Peyer's patch (tissue), 4 donors: ENCODE measurements around the gene THRB. TPM values are rescaled to one million over a fixed set of nuclear protein-coding genes. Genes with fewer than 3 reads are reported as not detected.

ENCODE experiments used
- DNase-seq, 3 donors: peaks; one replicate each; pipeline ENCODE4 v3.0.0-alpha.2; 2017 to 2019
- H3K27ac ChIP-seq, 4 donors: fragments of 200-600 bp; sonication (generic); one replicate each; pipeline ENCODE4 v1.5.1; 2016 to 2019
- H3K27me3 ChIP-seq, 2 donors: fragments of 200-600 bp; sonication (generic); one replicate each; pipeline ENCODE4 v1.5.1; 2019
- H3K36me3 ChIP-seq, 3 donors: fragments of 200-600 bp; sonication (generic); one replicate each; pipeline ENCODE4 v1.5.1; 2016 to 2019
- H3K4me1 ChIP-seq, 4 donors: fragments of 200-600 bp; sonication (generic); one replicate each; pipeline ENCODE4 v1.5.1; 2016 to 2019
- H3K4me3 ChIP-seq, 4 donors: fragments of 200-600 bp; sonication (generic); 1 replicate in 3 of 4; 2 replicates in 1 of 4; pipeline ENCODE4 v1.5.1; 2016 to 2019; ENCODE audit warnings: mild to moderate bottlenecking in 1 of 4
- H3K9me3 ChIP-seq, 4 donors: fragments of 200-600 bp; sonication (generic); one replicate each; pipeline ENCODE4 v1.5.1; 2016 to 2019; ENCODE audit warnings: mild to moderate bottlenecking in 1 of 4
- POLR2A ChIP-seq, 2 donors: fragments of 450-650 bp; IDR thresholded peaks; one replicate each; pipeline ENCODE4 v1.5.1; 2017; ENCODE audit warnings: antibody characterized with exemption in 2 of 2, mild to moderate bottlenecking in 2 of 2, moderate library complexity in 2 of 2
- total RNA-seq, 4 donors: library from RNA; depleted of rRNA; stranded (reverse); fragments of >200 nt; gene quantifications; one replicate each; pipeline ENCODE4 v1.1.0, GENCODE V29; 2016
- TF ChIP-seq, protein P1 (sequence below), 6 experiments: fragments of 450-650 bp in 4 of 6; fragments of 200-600 bp in 2 of 6; sonication (generic) in 1 of 6; IDR thresholded peaks; one replicate each; pipeline ENCODE4 v1.5.1; 2017 to 2019; ENCODE audit warnings: antibody characterized with exemption in 6 of 6, mild to moderate bottlenecking in 3 of 6, moderate library complexity in 1 of 6

Gene THRB
- total RNA-seq, 4 donors from 2014 or later: 2.6 to 13.2 (median 8.4) TPM

DNA sequence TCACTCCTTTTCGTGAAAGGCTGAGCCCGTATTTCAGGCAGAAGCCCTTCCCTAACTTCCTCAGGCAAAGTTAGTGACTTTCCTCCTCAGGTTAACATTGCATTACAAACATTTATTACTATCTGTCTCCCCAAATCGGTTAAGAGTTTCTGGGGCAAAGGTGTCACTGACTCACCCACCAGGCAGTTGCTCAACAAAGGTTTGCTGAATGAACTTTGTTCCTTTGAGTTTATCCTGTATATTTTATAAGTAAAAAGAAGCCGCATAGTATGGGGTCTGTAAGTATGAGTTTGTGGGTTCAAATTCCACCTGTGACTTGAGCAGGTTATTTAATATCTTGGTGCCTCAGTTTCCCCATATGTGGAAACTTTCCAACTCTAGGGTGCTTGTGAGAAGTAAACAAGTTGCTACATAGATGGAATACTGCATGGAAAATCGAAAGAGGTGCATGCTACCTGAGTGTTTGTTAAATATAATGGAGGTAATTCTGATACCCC is 177.7 kb downstream of the THRB start:
- DNase-seq: peak in 1 of 3 donors; percentile 79
- TF ChIP-seq POLR2A (IDR thresholded peaks at IDR 0.05): no peak
- TF ChIP-seq, protein P1, sequence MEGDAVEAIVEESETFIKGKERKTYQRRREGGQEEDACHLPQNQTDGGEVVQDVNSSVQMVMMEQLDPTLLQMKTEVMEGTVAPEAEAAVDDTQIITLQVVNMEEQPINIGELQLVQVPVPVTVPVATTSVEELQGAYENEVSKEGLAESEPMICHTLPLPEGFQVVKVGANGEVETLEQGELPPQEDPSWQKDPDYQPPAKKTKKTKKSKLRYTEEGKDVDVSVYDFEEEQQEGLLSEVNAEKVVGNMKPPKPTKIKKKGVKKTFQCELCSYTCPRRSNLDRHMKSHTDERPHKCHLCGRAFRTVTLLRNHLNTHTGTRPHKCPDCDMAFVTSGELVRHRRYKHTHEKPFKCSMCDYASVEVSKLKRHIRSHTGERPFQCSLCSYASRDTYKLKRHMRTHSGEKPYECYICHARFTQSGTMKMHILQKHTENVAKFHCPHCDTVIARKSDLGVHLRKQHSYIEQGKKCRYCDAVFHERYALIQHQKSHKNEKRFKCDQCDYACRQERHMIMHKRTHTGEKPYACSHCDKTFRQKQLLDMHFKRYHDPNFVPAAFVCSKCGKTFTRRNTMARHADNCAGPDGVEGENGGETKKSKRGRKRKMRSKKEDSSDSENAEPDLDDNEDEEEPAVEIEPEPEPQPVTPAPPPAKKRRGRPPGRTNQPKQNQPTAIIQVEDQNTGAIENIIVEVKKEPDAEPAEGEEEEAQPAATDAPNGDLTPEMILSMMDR (IDR thresholded peaks at IDR 0.05): no peak
- no peak overlapping the region for H3K4me3 ChIP-seq
- H3K9me3 ChIP-seq: no peaks in the 10 kb centered on the region
- no peaks in the 10 kb centered on the region for H3K27me3 ChIP-seq
- peak overlapping the region in 1 of 4 donors; percentile 69 for H3K27ac ChIP-seq
- H3K36me3 ChIP-seq: no peaks in the 10 kb centered on the region
- H3K4me1 ChIP-seq: peaks cover 0 to 7% (median 0%) of the 10 kb centered on the region in 4 donors

DNA sequence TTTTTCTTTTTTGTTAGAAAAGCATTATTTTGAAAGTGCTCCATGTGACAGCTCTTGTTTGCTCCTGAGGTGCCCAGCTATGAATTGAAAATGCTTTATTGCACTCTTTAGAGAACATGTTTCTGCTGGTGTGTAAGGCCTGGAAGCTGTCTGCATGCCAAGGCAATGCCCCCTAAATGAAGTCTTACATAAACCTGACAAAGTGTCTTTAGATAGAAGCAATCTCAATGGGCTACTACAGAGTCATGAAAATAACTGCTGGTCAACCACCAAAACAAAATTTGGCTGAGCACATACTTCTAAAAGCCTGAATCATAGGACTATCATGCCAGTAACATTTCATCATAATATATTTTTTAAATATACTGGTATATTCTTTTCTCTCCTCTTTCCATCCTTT is 178.7 kb downstream of the THRB start:
- no peak overlapping the region for H3K27ac ChIP-seq
- H3K4me3 ChIP-seq: no peak overlapping the region
- no peak for DNase-seq
- TF ChIP-seq, protein P1 (IDR thresholded peaks at IDR 0.05): no peak
- no peak for TF ChIP-seq POLR2A (IDR thresholded peaks at IDR 0.05)
- no peaks in the 10 kb centered on the region for H3K27me3 ChIP-seq
- H3K9me3 ChIP-seq: no peaks in the 10 kb centered on the region
- H3K36me3 ChIP-seq: no peaks in the 10 kb centered on the region
- peaks cover 0 to 7% (median 0%) of the 10 kb centered on the region in 4 donors for H3K4me1 ChIP-seq

DNA sequence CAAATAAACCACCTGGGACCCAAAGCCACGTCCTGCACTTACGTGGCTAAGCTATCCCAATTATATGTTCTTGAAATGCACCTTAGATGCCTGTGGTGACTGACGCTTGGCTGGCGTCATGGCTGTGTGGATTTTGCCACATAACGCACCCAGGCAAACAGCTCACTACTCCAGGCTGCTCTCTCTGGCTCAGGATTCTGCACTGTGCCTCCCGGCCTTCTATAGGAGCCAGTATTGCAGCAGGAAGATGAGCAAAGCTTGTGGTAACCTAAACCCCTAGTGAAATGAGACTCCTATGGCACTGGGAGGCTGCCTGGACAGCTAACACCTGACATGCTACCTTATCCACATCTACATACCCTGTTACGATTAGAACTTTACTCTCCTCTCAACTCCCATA is 179.3 kb downstream of the THRB start:
- no peak for TF ChIP-seq POLR2A (IDR thresholded peaks at IDR 0.05)
- TF ChIP-seq, protein P1 (IDR thresholded peaks at IDR 0.05): no peak

DNA sequence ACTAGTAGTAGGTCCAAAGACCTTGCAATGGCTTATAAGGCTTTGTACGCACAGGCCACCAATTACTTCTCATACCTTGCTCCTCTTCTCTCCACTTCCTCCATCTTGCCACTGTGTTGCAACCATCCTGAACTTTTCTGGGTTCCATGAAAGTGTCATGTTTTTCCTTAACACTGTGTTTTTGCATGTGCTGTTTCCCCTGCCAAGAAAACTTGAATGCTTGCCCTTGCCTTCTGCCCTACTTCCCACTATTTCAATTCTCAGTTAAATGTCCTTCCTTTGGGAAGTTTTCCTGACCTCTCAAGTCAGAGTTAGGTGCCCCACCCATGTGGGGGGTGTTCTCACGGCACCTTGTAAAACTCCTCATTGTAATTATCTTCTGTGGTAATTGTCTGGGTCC is 182.8 kb downstream of the THRB start:
- DNase-seq: no peak
- no peaks in the 10 kb centered on the region for H3K9me3 ChIP-seq
- peaks cover 0 to 7% (median 0%) of the 10 kb centered on the region in 4 donors for H3K4me1 ChIP-seq
- H3K4me3 ChIP-seq: no peak overlapping the region
- TF ChIP-seq, protein P1 (IDR thresholded peaks at IDR 0.05): no peak
- no peak for TF ChIP-seq POLR2A (IDR thresholded peaks at IDR 0.05)
- H3K36me3 ChIP-seq: no peaks in the 10 kb centered on the region
- H3K27me3 ChIP-seq: no peaks in the 10 kb centered on the region
- H3K27ac ChIP-seq: no peak overlapping the region

More for the DNA sequence above, 179.3 kb downstream of the THRB start:
- H3K27me3 ChIP-seq: no peaks in the 10 kb centered on the region
- peaks cover 0 to 7% (median 0%) of the 10 kb centered on the region in 4 donors for H3K4me1 ChIP-seq
- no peaks in the 10 kb centered on the region for H3K36me3 ChIP-seq
- H3K27ac ChIP-seq: no peak overlapping the region
- DNase-seq: no peak
- no peaks in the 10 kb centered on the region for H3K9me3 ChIP-seq
- no peak overlapping the region for H3K4me3 ChIP-seq

DNA sequence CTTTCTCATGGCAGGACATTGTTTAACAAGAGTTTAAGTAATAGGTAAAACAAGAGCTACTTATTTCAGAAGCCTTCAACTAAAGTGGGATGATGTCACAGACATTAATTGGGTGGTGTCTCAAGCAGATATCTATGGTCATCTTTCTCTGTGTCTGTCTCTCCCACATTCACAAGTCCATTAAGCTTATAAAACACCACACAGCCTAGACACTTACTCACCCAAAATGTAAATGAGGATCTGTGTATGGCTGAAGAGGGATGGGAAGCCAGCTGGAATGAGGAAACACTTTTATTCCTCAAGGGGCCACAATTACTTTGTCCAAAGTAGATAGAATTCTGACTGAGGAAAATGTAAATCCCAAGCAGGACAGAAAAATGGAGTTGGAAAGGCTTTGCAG is 183.8 kb downstream of the THRB start:
- Histone ChIP-seq H3K27me3 (no peaks in the 10 kb centered on the region), H3K4me1 (no peaks in the 10 kb centered on the region), H3K36me3 (no peaks in the 10 kb centered on the region), H3K9me3 (no peaks in the 10 kb centered on the region), H3K4me3 (no peak overlapping the region), H3K27ac (no peak overlapping the region)
- no peak for DNase-seq
- TF ChIP-seq POLR2A (IDR thresholded peaks at IDR 0.05): no peak
- TF ChIP-seq, protein P1 (IDR thresholded peaks at IDR 0.05): no peak

DNA sequence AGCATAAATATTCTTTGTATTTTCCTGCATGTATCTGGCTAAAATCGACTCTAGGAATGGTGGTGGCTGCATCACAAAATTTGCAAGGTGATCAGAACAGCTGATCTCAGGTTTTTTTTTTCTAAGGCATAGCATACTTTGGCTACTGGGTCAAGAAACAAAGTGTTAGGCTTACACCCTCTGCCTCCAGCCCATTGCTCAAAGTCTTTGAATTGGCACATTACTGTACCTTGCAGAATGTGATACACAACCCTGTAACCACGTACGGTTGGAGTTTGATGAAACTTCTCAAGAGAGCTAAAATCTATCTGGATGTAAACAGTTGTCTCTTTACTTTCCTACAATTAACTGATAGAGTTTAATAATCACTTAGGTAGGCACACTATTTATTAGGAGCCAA is 188.1 kb downstream of the THRB start:
- no peak overlapping the region for H3K27ac ChIP-seq
- no peak overlapping the region for H3K4me3 ChIP-seq
- no peak for DNase-seq
- H3K36me3 ChIP-seq: no peaks in the 10 kb centered on the region
- TF ChIP-seq, protein P1 (IDR thresholded peaks at IDR 0.05): no peak
- TF ChIP-seq POLR2A (IDR thresholded peaks at IDR 0.05): no peak
- no peaks in the 10 kb centered on the region for H3K27me3 ChIP-seq
- H3K9me3 ChIP-seq: no peaks in the 10 kb centered on the region
- no peaks in the 10 kb centered on the region for H3K4me1 ChIP-seq
